ENCODE data around the gene SPATA3.
"Not testable (repeated sequence)": the region's sequence is repeated elsewhere in the genome, so short reads cannot be mapped to it uniquely, and the experiment has no call there.

The SPATA3 gene

GRCh38 chr2:231018184-231018583, 22.3 kb downstream of the SPATA3 start:
- no peak for TF ChIP-seq CTCF (IDR thresholded peaks at IDR 0.05; ENCODE audit: low read length, missing control alignments)
- H3K4me3 ChIP-seq (replicated peaks; ENCODE audit: low read depth, low read length): no peak overlapping the region
- DNase-seq (ENCODE audit: low read depth): no peak

GRCh38 chr2:231025059-231025458, 29.1 kb downstream of the SPATA3 start:
- H3K4me3 ChIP-seq (replicated peaks; ENCODE audit: low read depth, low read length); DNase-seq (ENCODE audit: low read depth): not testable (repeated sequence)

GRCh38 chr2:231028889-231029288, 33.0 kb downstream of the SPATA3 start:
- no peak for TF ChIP-seq CTCF (IDR thresholded peaks at IDR 0.05; ENCODE audit: low read length, missing control alignments)
- no peak overlapping the region for H3K4me3 ChIP-seq (replicated peaks; ENCODE audit: low read depth, low read length)
- DNase-seq (ENCODE audit: low read depth): no peak

GRCh38 chr2:231029563-231029962, 33.6 kb downstream of the SPATA3 start:
- no peak for TF ChIP-seq CTCF (IDR thresholded peaks at IDR 0.05; ENCODE audit: low read length, missing control alignments)
- DNase-seq (ENCODE audit: low read depth): no peak
- no peak overlapping the region for H3K4me3 ChIP-seq (replicated peaks; ENCODE audit: low read depth, low read length)

- DNase-seq (ENCODE audit: low read depth): no peak
- TF ChIP-seq CTCF (IDR thresholded peaks at IDR 0.05; ENCODE audit: low read length, missing control alignments): no peak
- no peak overlapping the region for H3K4me3 ChIP-seq (replicated peaks; ENCODE audit: low read depth, low read length)
Measured at GRCh38 chr2:231030725-231031124, 34.8 kb downstream of the SPATA3 start.

GRCh38 chr2:231032575-231033140, 36.7 kb downstream of the SPATA3 start:
- no peak for DNase-seq (ENCODE audit: low read depth)
- no peak overlapping the region for H3K4me3 ChIP-seq (replicated peaks; ENCODE audit: low read depth, low read length)
- no peak for TF ChIP-seq CTCF (IDR thresholded peaks at IDR 0.05; ENCODE audit: low read length, missing control alignments)

GRCh38 chr2:231033147-231034132, 37.5 kb downstream of the SPATA3 start:
- no peak overlapping the region for H3K4me3 ChIP-seq (replicated peaks; ENCODE audit: low read depth, low read length)
- no peak for TF ChIP-seq CTCF (IDR thresholded peaks at IDR 0.05; ENCODE audit: low read length, missing control alignments)
- DNase-seq (ENCODE audit: low read depth): no peak
